WTC11 (cell line): ENCODE data around the gene POLR1G. TPM values are rescaled to one million over a fixed set of nuclear protein-coding genes. Genes with fewer than 3 reads are reported as not detected.

ENCODE experiments used
- ATAC-seq: fragments of 200-7000 bp; cut with Tn5 transposase; 2 replicates; pipeline ENCODE4 v1.10.0; 2021; ENCODE audit warnings: mild to moderate bottlenecking, moderate library complexity
- CTCF ChIA-PET: fragments of 300-600 bp; sonication (Branson Sonifier 250); formaldehyde crosslinking; loops from one replicate; lab custom pipeline; 2021; ENCODE audit warnings: antibody characterized with exemption; lab: Charles Lee
- POLR2A ChIA-PET: fragments of 350-600 bp; sonication (Branson Sonifier 250); formaldehyde crosslinking; loops from one replicate; lab custom pipeline; 2021; ENCODE audit warnings: antibody characterized with exemption; lab: Charles Lee
- DNase-seq: peaks from one replicate; pipeline ENCODE4 v3.0.0; 2021; ENCODE audit warnings: low spot score
- H3K27ac Mint-ChIP-seq: 2 replicates; pipeline ENCODE4 v1.8.0; 2021; ENCODE audit warnings: mixed read lengths
- H3K27me3 Mint-ChIP-seq: 2 replicates; pipeline ENCODE4 v1.8.0; 2021; ENCODE audit warnings: low read depth, mild to moderate bottlenecking, moderate library complexity, mixed read lengths
- H3K36me3 Mint-ChIP-seq: 2 replicates; pipeline ENCODE4 v1.8.0; 2021; ENCODE audit warnings: mixed read lengths
- H3K4me1 Mint-ChIP-seq: 2 replicates; pipeline ENCODE4 v1.8.0; 2022; ENCODE audit warnings: mixed read lengths
- H3K4me3 Mint-ChIP-seq: 2 replicates; pipeline ENCODE4 v1.8.0; 2021; ENCODE audit warnings: mild to moderate bottlenecking, moderate library complexity, mixed read lengths
- H3K9me3 Mint-ChIP-seq: 2 replicates; pipeline ENCODE4 v1.8.0; 2021; ENCODE audit warnings: mixed read lengths
- AFF4 ChIP-seq: sonication (generic); formaldehyde crosslinking; IDR thresholded peaks from 2 replicates; pipeline ENCODE4 v1.8.1; 2023; ENCODE audit warnings: mild to moderate bottlenecking, missing genetic modification reagents, borderline replicate concordance
- CREM ChIP-seq: sonication (generic); formaldehyde crosslinking; IDR thresholded peaks from 2 replicates; pipeline ENCODE4 v1.8.1; 2022; ENCODE audit warnings: mild to moderate bottlenecking, missing genetic modification reagents, moderate library complexity
- ELF4 ChIP-seq: sonication (generic); formaldehyde crosslinking; IDR thresholded peaks from 2 replicates; pipeline ENCODE4 v1.8.1; 2022; ENCODE audit warnings: low read depth, mild to moderate bottlenecking, moderate library complexity, missing genetic modification reagents
- FOXK1 ChIP-seq: sonication (generic); formaldehyde crosslinking; IDR thresholded peaks from 2 replicates; pipeline ENCODE4 v1.8.0; 2022; ENCODE audit warnings: mild to moderate bottlenecking, moderate library complexity, missing genetic modification reagents
- JUN ChIP-seq: sonication (generic); formaldehyde crosslinking; IDR thresholded peaks from 2 replicates; pipeline ENCODE4 v1.8.0; 2023; ENCODE audit warnings: mild to moderate bottlenecking, missing genetic modification reagents
- MXD4 ChIP-seq: fragments of 250-450 bp; sonication (Bioruptor Pico); IDR thresholded peaks from 2 replicates; pipeline ENCODE4 v1.8.0; 2021; ENCODE audit warnings: mild to moderate bottlenecking, moderate library complexity, borderline replicate concordance
- NR2C2 ChIP-seq: sonication (generic); formaldehyde crosslinking; IDR thresholded peaks from 2 replicates; pipeline ENCODE4 v1.8.0; 2022; ENCODE audit warnings: mild to moderate bottlenecking, missing genetic modification reagents
- OVOL2 ChIP-seq: fragments of 250-450 bp; sonication (Bioruptor Pico); IDR thresholded peaks from 2 replicates; pipeline ENCODE4 v1.9.0; 2021; ENCODE audit warnings: mild to moderate bottlenecking, borderline replicate concordance
- PRRX2 ChIP-seq: fragments of 250-450 bp; sonication (Bioruptor Pico); IDR thresholded peaks from 2 replicates; pipeline ENCODE4 v1.8.0; 2021; ENCODE audit warnings: mild to moderate bottlenecking
- SP1 ChIP-seq: sonication (generic); formaldehyde crosslinking; conservative IDR thresholded peaks from 2 replicates; pipeline ENCODE4 v1.8.1; 2022; ENCODE audit warnings: missing genetic modification reagents
- ZBTB21 ChIP-seq: sonication (generic); formaldehyde crosslinking; IDR thresholded peaks from 2 replicates; pipeline ENCODE4 v1.8.1; 2023; ENCODE audit warnings: mild to moderate bottlenecking, missing genetic modification reagents, borderline replicate concordance
- ZNF121 ChIP-seq: sonication (generic); formaldehyde crosslinking; IDR thresholded peaks from 2 replicates; pipeline ENCODE4 v1.8.0; 2023; ENCODE audit warnings: missing genetic modification reagents
- ZNF263 ChIP-seq: sonication (generic); formaldehyde crosslinking; IDR thresholded peaks from 2 replicates; pipeline ENCODE4 v1.8.1; 2022; ENCODE audit warnings: low read depth, mild to moderate bottlenecking, moderate library complexity, missing genetic modification reagents
- total RNA-seq: library from RNA; stranded (reverse); gene quantifications from 3 replicates; pipeline ENCODE4 v1.2.3, GENCODE V29; 2021
- TF ChIP-seq, protein P1 (sequence below): sonication (generic); formaldehyde crosslinking; IDR thresholded peaks from 2 replicates; pipeline ENCODE4 v1.8.1; 2022; ENCODE audit warnings: low read depth, mild to moderate bottlenecking, moderate library complexity, missing genetic modification reagents, borderline replicate concordance
- TF ChIP-seq, protein P2 (sequence below): sonication (generic); formaldehyde crosslinking; IDR thresholded peaks from 2 replicates; pipeline ENCODE4 v1.8.1; 2023; ENCODE audit warnings: mild to moderate bottlenecking, missing genetic modification reagents
- TF ChIP-seq, protein P3 (sequence below): sonication (generic); formaldehyde crosslinking; IDR thresholded peaks from 2 replicates; pipeline ENCODE4 v1.8.0; 2023; ENCODE audit warnings: missing genetic modification reagents
- TF ChIP-seq, protein P4 (sequence below): fragments of 250-450 bp; sonication (Bioruptor Pico); IDR thresholded peaks from 2 replicates; pipeline ENCODE4 v1.9.0; 2021; ENCODE audit warnings: moderate library complexity, mild to moderate bottlenecking, inconsistent platforms, borderline replicate concordance

Gene POLR1G
- total RNA-seq, 1 experiment from 2014 or later = 38.1 TPM

DNA sequence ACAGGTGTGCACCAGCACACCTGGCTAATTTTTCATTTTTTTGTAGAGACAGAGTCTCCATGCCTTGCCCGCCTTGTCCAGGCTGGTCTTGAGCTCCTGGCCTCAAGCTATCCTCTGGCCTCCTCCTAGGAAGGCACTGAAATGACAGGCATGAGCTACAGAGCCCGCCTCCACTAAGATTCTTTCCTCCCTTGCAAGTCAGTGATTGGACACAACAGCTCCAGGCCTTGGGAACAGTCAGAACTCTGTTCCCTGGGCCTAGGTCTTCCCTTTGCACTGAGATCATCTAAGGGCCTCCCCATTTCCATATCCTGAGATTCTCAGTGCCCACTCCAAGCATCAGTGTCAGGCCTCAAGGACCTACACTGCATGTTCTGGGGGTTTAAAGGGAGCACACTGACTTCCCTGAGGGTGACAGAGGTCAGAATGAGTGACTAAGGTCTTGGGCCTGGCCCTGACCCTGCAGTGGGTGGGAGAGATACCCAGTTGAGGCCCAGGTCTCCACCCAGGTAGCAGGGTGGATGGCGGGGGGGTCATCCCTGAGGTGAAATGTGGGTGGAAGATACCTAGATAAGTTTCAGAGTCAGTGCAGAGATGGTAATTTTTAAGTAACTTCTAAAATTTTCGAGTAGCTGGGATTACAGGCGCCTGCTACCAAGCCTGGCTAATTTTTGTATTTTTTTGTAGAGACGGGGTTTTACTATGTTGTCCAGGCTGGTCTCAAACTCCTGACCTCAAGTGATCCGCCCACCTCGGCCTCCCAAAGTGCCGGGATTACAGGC is 34.6 kb downstream of the POLR1G start (continued):
- TF ChIP-seq AFF4 (CRISPR knock-in tag) (no peak), OVOL2 (CRISPR knock-in tag) (no peak), PRRX2 (no peak)

- no peak for TF ChIP-seq NR2C2
- TF ChIP-seq ZBTB21 (CRISPR knock-in tag) = no peak
- TF ChIP-seq ZNF263 (CRISPR knock-in tag) = no peak
- no peak for TF ChIP-seq MXD4
- TF ChIP-seq, protein P1, sequence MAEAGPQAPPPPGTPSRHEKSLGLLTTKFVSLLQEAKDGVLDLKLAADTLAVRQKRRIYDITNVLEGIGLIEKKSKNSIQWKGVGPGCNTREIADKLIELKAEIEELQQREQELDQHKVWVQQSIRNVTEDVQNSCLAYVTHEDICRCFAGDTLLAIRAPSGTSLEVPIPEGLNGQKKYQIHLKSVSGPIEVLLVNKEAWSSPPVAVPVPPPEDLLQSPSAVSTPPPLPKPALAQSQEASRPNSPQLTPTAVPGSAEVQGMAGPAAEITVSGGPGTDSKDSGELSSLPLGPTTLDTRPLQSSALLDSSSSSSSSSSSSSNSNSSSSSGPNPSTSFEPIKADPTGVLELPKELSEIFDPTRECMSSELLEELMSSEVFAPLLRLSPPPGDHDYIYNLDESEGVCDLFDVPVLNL = no peak
- no peak for TF ChIP-seq ZNF121 (CRISPR knock-in tag)
- TF ChIP-seq CREM = no peak
- TF ChIP-seq SP1 = no peak
- Mint-ChIP-seq H3K9me3 (peaks cover under 1% of the 10 kb centered on the region), H3K36me3 (no peaks in the 10 kb centered on the region), H3K4me3 (peak overlapping the region; percentile 92), H3K27me3 (peaks cover 45% of the 10 kb centered on the region), H3K4me1 (peaks cover 31% of the 10 kb centered on the region), H3K27ac (no peak overlapping the region)
- POLR2A ChIA-PET = no interaction called here
- ATAC-seq (no peak), DNase-seq (no peak)
- CTCF ChIA-PET = interaction anchor here (1.3 to 8.1 kb wide), 2 partner anchors 36 to 43 kb away, joined by 7 to 125 read pairs; no protein-coding TSS in a partner anchor
Measured at GRCh38 chr19:45442408-45442777, 35.9 kb downstream of the POLR1G start.

DNA sequence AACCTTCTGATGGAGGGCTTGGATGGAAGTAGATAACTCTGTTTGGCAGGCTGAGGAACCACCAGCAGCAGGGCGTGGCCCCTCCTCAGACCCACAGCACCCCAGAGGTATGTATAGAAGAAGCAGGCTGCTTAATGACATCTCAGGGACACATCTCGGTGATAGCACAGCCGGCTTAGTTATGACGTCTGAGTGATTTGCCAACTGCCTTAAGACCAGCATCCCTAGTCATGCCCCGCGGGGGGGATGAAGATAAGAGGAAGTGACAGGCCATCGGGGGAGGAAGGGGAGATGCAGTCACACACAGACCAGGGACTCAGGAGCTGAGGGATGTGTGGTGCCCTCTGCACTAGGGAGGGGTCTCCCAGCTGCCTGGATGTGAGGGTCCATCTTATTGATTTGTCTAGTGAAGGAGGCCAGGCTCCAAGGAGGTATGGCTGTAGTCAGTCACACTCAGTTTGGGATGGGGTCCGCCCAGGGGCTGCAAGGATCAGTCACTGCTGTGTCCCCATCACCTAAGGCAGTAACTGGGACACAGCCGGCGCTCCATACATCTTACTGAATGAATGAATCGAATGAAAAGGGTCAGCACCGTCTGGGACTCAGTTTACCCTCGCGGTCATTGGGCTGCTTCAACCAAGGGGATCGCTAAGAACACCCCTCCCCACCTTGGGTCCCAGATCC is 36.5 kb downstream of the POLR1G start:
- POLR2A ChIA-PET = interaction anchor here (1.1 kb wide), 1 partner anchor 26 kb away, joined by 3 read pairs; no protein-coding TSS in a partner anchor
- H3K36me3 Mint-ChIP-seq = no peaks in the 10 kb centered on the region
- H3K9me3 Mint-ChIP-seq = no peaks in the 10 kb centered on the region
- TF ChIP-seq PRRX2 (no peak), JUN (CRISPR knock-in tag) (no peak), MXD4 (no peak), ELF4 (CRISPR knock-in tag) (no peak), FOXK1 (peak; percentile 12; the same call in 1 of the 2 replicates)
- TF ChIP-seq, protein P2, sequence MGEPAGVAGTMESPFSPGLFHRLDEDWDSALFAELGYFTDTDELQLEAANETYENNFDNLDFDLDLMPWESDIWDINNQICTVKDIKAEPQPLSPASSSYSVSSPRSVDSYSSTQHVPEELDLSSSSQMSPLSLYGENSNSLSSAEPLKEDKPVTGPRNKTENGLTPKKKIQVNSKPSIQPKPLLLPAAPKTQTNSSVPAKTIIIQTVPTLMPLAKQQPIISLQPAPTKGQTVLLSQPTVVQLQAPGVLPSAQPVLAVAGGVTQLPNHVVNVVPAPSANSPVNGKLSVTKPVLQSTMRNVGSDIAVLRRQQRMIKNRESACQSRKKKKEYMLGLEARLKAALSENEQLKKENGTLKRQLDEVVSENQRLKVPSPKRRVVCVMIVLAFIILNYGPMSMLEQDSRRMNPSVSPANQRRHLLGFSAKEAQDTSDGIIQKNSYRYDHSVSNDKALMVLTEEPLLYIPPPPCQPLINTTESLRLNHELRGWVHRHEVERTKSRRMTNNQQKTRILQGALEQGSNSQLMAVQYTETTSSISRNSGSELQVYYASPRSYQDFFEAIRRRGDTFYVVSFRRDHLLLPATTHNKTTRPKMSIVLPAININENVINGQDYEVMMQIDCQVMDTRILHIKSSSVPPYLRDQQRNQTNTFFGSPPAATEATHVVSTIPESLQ (CRISPR knock-in tag) = 0 out of 2 replicates have a peak, but pooled peaks have one; percentile 17
- TF ChIP-seq, protein P3, sequence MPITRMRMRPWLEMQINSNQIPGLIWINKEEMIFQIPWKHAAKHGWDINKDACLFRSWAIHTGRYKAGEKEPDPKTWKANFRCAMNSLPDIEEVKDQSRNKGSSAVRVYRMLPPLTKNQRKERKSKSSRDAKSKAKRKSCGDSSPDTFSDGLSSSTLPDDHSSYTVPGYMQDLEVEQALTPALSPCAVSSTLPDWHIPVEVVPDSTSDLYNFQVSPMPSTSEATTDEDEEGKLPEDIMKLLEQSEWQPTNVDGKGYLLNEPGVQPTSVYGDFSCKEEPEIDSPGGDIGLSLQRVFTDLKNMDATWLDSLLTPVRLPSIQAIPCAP (CRISPR knock-in tag) = no peak
- TF ChIP-seq, protein P4, sequence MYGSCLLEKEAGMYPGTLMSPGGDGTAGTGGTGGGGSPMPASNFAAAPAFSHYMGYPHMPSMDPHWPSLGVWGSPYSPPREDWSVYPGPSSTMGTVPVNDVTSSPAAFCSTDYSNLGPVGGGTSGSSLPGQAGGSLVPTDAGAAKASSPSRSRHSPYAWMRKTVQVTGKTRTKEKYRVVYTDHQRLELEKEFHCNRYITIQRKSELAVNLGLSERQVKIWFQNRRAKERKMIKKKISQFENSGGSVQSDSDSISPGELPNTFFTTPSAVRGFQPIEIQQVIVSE (CRISPR knock-in tag) = no peak
- H3K4me1 Mint-ChIP-seq = peaks cover 31% of the 10 kb centered on the region
- H3K27ac Mint-ChIP-seq = peak overlapping the region; percentile 89
- peaks cover 48% of the 10 kb centered on the region for H3K27me3 Mint-ChIP-seq
- ATAC-seq (peak; percentile 3; the same call in 1 of the 2 replicates), DNase-seq (peak; percentile 38)
- CTCF ChIA-PET = interaction anchor here (0.6 to 8.1 kb wide), 3 partner anchors 36 to 42 kb away, joined by 3 to 125 read pairs (median 7); no protein-coding TSS in a partner anchor
- peak overlapping the region; percentile 92 for H3K4me3 Mint-ChIP-seq
